ENCODE measurements around the gene MCFD2.

MCFD2 gene

GRCh38 chr2:46852598-46852997, 63.0 kb downstream of the MCFD2 start:
- Histone ChIP-seq H3F3A (ENCODE audit: insufficient read depth, low read length) (no peaks in the 10 kb centered on the region), H3K4me3 (ENCODE audit: low read length) (no peak overlapping the region), H3K27me3 (replicated peaks; ENCODE audit: insufficient read depth, low read length) (peaks cover 22% of the 10 kb centered on the region), H3K9me3 (replicated peaks; ENCODE audit: insufficient read depth, low read length) (no peaks in the 10 kb centered on the region), H4K20me1 (ENCODE audit: insufficient read depth, low read length) (no peaks in the 10 kb centered on the region), H3K4me1 (ENCODE audit: low read length) (no peaks in the 10 kb centered on the region), H3K9me2 (replicated peaks; ENCODE audit: insufficient read depth, low read length) (no peaks in the 10 kb centered on the region), H2AFZ (ENCODE audit: low read length) (no peak overlapping the region), H3K4me2 (ENCODE audit: low read depth, low read length) (no peak overlapping the region), H3K9ac (ENCODE audit: low read length) (no peak overlapping the region), H3K36me3 (replicated peaks; ENCODE audit: insufficient read depth, low read length) (no peaks in the 10 kb centered on the region), H3K27ac (ENCODE audit: low read length) (no peak overlapping the region), H3K79me2 (ENCODE audit: low read length) (no peaks in the 10 kb centered on the region)
- no peak for TF ChIP-seq EZH2 (optimal IDR thresholded peaks at IDR 0.05; ENCODE audit: low read depth, low read length)
- no peak for TF ChIP-seq CTCF (IDR thresholded peaks at IDR 0.05; ENCODE audit: low read length)
- no peak for TF ChIP-seq EZH2phosphoT487 (IDR thresholded peaks at IDR 0.05; ENCODE audit: low read length)
- DNase-seq, result no peak

GRCh38 chr2:46852124-46852523, 63.5 kb downstream of the MCFD2 start:
- H2AFZ ChIP-seq (ENCODE audit: low read length), result no peak overlapping the region
- no peaks in the 10 kb centered on the region for H3F3A ChIP-seq (ENCODE audit: insufficient read depth, low read length)
- no peak overlapping the region for H3K4me3 ChIP-seq (ENCODE audit: low read length)
- H3K4me2 ChIP-seq (ENCODE audit: low read depth, low read length), result no peak overlapping the region
- no peak overlapping the region for H3K9ac ChIP-seq (ENCODE audit: low read length)
- no peaks in the 10 kb centered on the region for H3K9me2 ChIP-seq (replicated peaks; ENCODE audit: insufficient read depth, low read length)
- TF ChIP-seq EZH2 (optimal IDR thresholded peaks at IDR 0.05; ENCODE audit: low read depth, low read length) (no peak), EZH2phosphoT487 (IDR thresholded peaks at IDR 0.05; ENCODE audit: low read length) (no peak), CTCF (IDR thresholded peaks at IDR 0.05; ENCODE audit: low read length) (no peak)
- DNase-seq, result no peak
- H3K4me1 ChIP-seq (ENCODE audit: low read length), result no peaks in the 10 kb centered on the region
- H3K36me3 ChIP-seq (replicated peaks; ENCODE audit: insufficient read depth, low read length), result no peaks in the 10 kb centered on the region
- H3K27me3 ChIP-seq (replicated peaks; ENCODE audit: insufficient read depth, low read length), result peaks cover 22% of the 10 kb centered on the region
- no peak overlapping the region for H3K27ac ChIP-seq (ENCODE audit: low read length)
- no peaks in the 10 kb centered on the region for H3K79me2 ChIP-seq (ENCODE audit: low read length)
- H3K9me3 ChIP-seq (replicated peaks; ENCODE audit: insufficient read depth, low read length), result no peaks in the 10 kb centered on the region
- H4K20me1 ChIP-seq (ENCODE audit: insufficient read depth, low read length), result no peaks in the 10 kb centered on the region

Data from MM.1S (cell line).